SH-SY5Y (cell line): Measurements from ENCODE around the gene ATP9A.

Source experiments
- GATA2 ChIP-seq: IDR thresholded peaks from 2 replicates; pipeline ENCODE4 v1.6.1; 2011; ENCODE audit warnings: mild to moderate bottlenecking, low read depth, low read length
- GATA3 ChIP-seq: IDR thresholded peaks from 2 replicates; pipeline ENCODE4 v1.6.1; 2011; ENCODE audit warnings: low read depth, mild to moderate bottlenecking, low read length, moderate library complexity

ATP9A gene

DNA sequence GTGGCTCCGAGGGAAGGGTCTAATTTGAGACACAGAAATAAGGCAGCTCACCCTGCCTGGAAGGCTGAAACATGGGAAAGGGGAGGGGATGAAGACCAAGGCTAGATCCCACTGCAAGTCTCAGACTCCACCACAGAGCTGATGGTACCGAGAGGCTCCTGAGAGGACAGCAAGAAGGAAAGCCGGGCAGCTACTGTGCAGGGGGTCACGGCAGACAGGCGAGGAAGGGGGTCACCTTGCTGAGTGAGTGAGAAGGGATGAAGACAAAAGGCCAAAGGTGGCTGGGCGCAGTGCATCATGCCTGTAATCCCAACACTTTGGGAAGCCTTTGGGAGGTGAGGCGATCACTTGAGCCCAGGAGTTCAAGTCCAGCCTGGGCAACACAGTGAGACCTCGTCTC lies 100.7 kb downstream of the ATP9A start:
- TF ChIP-seq GATA2 (no peak), GATA3 (no peak)

DNA sequence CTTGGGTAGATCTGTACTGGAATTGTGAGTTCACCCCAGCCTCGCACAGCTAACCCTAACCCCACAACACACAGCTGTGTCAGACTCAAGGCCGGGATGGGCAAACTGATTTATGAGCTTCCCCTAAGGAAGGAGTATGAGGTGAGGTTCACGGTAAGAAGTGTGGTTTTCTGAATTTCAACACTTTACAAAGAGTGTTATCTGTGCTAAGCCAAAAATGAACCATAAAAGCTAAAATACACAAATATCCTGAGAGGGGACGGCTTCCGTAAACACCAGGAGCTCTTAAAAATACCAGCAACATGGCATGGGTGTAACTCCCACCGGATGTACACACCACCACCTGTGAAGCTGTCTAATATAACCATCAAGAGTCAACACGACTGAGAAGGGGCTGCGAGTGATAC lies 101.2 kb downstream of the ATP9A start:
- TF ChIP-seq GATA2 (no peak), GATA3 (no peak)

DNA sequence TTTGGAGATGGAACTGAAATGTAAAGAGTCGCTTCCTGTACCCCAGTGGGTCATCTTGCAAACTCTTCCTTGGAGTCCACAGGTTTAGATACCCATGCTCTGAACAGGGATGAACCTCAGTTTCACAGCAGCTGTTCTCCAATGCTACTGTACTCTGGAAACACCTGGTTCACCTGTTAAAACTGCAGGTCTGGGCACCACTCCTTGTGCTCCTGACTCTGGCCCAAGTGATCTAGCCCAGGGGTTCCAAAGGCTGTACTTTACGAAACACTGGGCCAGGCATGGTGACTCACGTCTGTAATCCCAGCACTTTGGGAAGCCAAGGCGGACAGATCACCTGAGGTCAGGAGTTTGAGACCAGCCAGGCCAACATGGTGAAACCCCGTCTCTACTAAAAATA lies 102.1 kb downstream of the ATP9A start:
- TF ChIP-seq GATA2: no peak
- no peak for TF ChIP-seq GATA3

DNA sequence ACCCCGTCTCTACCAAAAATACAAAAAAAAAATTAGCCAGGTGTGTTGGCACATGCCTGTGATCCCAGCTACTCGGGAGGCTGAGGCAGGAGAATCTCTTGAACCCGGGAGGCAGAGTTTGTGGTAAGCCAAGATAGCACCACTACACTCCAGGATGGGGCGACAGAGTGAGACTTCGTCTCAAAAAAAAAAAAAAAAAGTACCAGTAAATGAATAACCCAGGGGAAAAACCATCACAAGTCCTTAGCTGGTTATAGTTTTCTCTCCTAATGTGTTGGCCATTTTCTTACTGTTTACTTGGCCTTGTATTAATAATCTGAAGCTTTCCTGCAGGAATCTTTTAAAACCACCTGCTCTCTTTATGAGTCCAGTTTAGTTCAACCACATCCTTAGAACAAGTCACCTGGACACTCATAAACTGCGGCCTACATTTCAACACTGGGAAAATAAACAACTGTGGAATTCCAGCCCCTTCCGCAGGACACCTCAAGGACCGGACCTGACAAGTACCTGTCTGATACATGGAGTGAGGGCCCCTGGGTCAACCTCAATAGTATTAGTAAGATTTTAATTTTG lies 102.6 kb downstream of the ATP9A start:
- TF ChIP-seq GATA3: no peak
- no peak for TF ChIP-seq GATA2

DNA sequence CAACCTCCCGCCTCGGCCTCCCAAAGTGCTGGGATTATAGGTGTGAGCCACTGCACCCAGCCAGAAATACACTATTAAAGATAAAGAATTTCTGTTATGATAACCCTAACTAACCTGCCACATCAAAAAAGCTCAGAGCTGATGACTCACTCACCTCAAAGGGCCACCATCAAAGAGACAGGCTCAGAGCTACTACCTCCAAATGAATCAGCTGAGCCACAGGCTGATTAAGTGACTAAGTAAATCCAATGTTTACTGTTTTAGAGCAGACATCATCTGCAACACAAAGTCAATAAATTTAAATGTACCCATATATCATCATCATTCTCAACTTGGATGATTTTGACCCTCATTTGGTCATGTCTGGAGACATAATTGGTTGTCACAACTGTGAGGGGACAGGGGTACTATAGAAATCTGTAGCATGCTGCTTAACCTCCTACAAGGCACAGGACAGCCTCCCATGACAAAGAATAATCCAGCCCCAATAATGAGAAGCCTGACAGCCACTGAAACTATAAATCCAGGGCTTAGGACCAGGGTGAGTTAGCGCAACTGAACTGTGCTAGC lies 106.5 kb downstream of the ATP9A start:
- TF ChIP-seq GATA3 (no peak), GATA2 (no peak)

DNA sequence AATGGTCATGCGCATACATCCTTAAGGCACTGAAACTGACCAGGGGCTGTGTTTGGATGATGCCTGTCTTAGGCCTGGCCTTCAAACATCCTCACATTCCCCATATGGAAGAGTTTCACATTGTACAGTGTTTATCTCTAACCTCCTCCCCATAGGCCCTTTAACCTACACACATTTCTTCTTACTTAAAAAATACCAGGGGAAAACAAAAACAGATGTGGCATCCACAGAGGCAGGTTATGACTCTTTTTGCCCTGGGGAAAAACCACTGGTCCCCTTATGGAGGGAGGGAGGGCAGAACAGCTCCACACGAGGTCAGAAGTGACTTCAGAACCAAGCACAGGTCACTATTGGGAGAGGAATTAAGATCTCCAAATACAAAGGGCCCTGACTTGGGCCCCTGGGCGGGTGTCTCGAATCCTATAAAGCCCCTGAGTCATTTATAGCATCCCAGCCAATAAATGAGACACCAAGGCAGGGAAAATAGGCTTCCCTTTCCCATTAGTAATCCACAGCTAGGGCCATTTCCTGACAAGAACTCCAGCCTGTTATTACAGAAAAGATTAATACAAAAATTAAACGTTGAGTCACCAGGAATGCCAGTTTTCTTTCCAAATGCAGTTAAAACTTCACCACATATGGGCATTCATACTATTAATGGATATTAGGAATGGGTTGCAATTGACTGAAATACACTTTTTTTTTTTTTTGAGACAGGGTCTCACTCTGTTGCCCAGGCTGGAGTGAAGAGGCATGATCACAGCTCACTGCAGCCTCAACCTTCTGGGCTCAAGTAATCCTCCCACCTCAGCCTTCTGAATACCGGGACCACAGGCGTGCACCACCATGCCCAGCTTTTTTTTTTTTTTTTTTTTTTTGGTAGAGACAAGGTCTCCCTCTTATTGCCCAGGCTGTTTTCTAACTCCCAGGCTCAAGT lies 107.2 kb downstream of the ATP9A start:
- no peak for TF ChIP-seq GATA2
- no peak for TF ChIP-seq GATA3

DNA sequence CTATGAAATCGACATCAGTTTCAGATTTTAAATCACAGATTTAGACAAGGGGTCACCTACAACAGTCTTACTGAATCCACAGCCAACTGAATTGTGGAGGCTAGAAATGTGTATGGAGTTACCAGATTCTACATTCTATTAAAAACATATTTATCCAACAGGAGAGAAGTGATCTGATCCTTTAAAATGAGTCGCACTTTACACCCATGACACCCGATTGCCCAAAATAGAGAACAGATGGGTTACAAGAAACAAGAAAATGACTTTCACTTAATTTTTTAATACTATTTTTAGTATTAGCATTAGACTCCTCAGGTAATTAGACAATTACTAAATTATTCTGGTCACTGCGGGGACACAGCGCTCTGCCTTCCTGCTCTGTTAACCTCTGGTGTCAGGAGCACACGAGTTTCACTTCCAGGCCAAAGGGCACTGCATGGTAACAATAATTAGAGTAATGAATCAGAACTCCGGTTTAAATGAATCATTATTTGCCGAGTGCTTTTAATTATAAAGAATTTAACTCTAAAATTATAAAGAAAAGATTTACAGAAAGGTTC lies 108.6 kb downstream of the ATP9A start:
- no peak for TF ChIP-seq GATA2

DNA sequence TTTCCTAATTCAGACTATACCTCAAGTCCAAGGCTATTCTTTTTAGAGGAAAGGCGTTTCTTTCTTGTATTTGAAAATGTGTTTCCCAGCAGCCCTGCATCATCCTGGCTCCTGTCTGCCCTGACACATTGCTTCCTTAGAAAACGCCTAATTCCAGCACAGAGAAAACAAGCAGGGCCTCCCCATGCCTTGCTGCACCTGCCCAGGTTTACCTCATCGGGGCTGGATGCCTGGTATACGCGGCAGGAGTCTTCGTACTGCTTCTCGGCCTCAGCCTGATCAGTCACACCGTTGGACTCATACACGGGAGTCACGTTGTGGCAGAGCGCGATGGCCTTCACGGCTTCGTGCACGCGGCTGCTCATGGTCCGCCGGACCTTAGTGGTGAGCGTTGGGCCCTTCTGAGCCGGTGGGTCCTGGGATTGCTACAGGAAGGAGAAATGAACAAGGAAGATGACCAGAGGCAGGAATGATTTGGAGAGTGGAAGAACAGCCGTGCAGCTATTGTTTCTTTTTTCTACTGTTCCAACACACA lies 111.4 kb downstream of the ATP9A start:
- no peak for TF ChIP-seq GATA3
- TF ChIP-seq GATA2: no peak

DNA sequence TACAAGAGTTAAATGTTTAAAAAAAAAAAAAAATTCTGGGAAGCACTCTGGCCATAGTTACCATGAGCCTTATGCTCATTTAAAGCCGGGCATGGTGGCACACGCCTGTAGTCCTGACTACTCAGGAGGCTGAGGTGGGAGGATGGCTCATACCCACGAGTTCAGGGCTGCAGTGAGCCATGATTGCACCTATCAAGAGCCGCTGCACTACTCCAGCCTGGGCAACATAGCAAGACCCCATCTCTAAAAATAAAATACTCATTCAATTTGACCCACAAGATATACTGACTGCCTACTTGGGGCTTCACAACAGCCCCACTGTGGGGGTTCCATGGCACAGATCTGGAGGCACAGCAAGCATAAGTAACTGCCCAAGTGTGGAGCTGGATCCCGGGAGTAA lies 113.7 kb downstream of the ATP9A start:
- TF ChIP-seq GATA3 (no peak), GATA2 (no peak)

DNA sequence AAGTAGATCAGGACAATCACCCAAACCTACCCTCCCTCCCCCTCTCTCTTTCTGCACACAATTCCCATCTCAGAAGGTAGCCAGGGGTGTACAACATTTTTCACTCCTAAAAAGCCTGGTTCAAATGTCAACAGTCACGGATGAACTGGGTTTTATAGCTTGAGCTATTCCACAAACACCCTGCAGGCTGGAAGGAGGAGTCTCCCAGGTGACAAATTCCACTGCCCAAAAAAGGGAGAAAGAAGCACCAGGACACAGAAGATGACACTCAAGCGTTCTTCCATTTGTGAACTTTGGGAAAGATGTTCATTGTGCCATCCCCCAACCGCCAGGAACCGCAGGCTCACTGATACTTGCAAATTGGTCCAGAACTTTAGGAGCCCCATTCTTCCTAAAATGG lies 114.1 kb downstream of the ATP9A start:
- TF ChIP-seq GATA3: no peak
- no peak for TF ChIP-seq GATA2

DNA sequence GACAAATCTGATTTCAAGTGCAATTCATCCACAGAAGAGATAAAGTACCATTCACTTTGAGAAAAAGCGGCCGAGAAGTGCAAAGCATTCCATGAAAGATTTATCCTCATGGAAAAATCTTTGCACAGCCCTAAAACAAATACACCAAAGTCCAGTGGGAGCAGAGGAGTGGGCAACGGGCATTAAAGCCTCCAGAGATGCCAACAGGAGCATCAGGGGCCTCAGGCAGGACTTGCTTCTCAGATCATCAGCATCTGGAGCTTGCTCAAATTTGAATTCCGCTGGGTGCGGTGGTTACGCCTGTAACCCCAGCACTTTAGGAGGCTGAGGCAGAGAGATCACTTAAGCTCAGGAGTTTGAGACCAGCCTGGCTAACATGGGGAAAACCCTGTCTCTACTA lies 115.0 kb downstream of the ATP9A start:
- TF ChIP-seq GATA2 (no peak), GATA3 (no peak)

DNA sequence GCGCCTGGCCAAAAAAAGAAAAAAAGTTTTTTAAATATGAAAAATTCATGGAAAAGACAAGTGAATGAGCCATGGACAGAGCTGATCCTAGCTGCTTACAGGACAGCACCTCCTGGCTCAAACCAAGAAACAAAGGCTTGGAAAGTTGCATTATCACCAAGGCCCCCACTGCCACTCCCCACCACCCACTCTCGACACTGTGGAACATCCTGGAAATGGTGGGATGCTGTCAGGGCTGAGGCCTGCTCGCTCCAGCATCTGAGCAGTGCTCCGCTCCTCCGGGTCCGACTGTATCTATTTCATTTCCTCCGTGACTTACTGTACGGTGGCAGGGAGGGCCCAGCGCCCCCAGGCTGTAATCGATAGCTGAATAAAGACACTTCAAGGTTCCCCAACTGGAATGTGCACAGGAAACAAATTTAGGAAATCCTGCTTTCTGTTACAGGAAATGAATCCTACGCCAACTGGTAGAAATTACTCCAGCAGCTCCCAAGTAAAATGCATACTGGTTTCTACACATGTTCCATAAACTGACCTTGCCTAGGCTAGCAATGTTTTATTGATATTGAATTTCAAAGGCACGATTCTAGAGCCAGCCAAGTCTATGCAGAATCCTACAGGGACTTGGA lies 116.2 kb downstream of the ATP9A start:
- TF ChIP-seq GATA2: no peak
- no peak for TF ChIP-seq GATA3

DNA sequence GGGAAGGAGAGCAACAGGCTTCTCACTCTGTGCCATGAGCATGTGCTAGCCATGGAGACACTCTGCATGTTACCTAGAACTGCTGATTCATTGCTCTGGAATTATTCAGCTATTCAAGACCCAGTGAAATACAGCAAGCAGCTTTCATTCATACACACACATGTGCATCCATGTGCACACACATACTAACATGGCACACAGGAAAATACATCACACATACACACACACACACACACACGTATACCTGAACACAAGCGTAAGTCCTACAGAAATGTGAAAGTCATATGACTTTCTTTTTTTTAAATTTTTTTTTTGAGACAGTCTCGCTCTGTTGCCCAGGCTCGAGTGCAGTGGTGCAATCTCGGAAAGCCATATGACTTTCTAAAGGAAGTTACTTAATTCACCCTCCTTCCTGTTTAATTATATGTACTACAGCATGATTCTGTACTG lies 117.5 kb downstream of the ATP9A start:
- no peak for TF ChIP-seq GATA3
- TF ChIP-seq GATA2: no peak

DNA sequence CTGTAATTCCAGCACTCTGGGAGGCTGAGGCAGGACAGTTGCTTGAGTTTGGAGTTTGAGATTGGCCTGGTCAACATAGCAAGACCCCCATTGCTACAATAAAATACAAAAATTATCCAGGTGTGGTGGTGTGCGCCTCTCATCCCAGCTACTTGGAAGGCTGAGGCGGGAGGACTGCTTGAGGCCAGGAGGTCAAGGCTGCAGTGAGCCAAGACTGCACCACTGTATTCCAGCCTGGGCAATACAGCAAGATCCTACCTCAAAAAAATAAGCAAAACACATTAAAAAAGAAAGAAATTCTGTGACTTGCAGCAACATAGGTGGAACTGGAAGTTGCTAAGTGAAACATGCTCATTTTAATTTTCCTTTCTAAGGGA lies 119.6 kb downstream of the ATP9A start:
- TF ChIP-seq GATA3 (no peak), GATA2 (no peak)
